ENCODE measurements around the gene DMD. TPM values are rescaled to one million over a fixed set of nuclear protein-coding genes. Genes with fewer than 3 reads are reported as not detected.

DMD gene
- total and polyA plus RNA-seq, 5 donors = 49.5 to 173 (median 125) TPM

- DNase-seq = no peak
- WGBS = 18% methylated on average over 4 of the region's 4 CpGs
- Histone ChIP-seq H3K27ac (ENCODE audit: low read length) (no peak overlapping the region), H3K9me3 (ENCODE audit: control insufficient read depth, low read length) (no peaks in the 10 kb centered on the region), H3K4me1 (ENCODE audit: control insufficient read depth, insufficient read depth, low read length) (peaks cover 1% of the 10 kb centered on the region), H3K27me3 (ENCODE audit: control insufficient read depth, insufficient read depth) (no peaks in the 10 kb centered on the region), H3K4me3 (ENCODE audit: low read length) (no peak overlapping the region)
- peak in 1 of 2 donors; percentile 36 for ATAC-seq
- intact Hi-C loops (cut with DNase I) = no loop called here
Measured at GRCh38 chrX:31124536-31124935, 2086.8 kb downstream of the DMD start.

GRCh38 chrX:31123335-31123734 lies 2088.0 kb downstream of the DMD start:
- Histone ChIP-seq H3K4me3 (ENCODE audit: low read length) (no peak overlapping the region), H3K27me3 (ENCODE audit: control insufficient read depth, insufficient read depth) (no peaks in the 10 kb centered on the region), H3K27ac (ENCODE audit: low read length) (no peak overlapping the region), H3K9me3 (ENCODE audit: control insufficient read depth, low read length) (no peaks in the 10 kb centered on the region), H3K4me1 (ENCODE audit: control insufficient read depth, insufficient read depth, low read length) (peaks cover 1% of the 10 kb centered on the region)
- intact Hi-C loops (cut with DNase I) = no loop called here
- WGBS = 48% methylated on average over 3 of the region's 3 CpGs
- ATAC-seq (peak in 1 of 2 donors; percentile 45), DNase-seq (no peak)

- ATAC-seq = no peak
- 65% methylated on average over 4 of the region's 4 CpGs for WGBS
- Histone ChIP-seq H3K4me3 (ENCODE audit: low read length) (no peak overlapping the region), H3K4me1 (ENCODE audit: control insufficient read depth, insufficient read depth, low read length) (no peaks in the 10 kb centered on the region), H3K27me3 (ENCODE audit: control insufficient read depth, insufficient read depth) (no peaks in the 10 kb centered on the region), H3K9me3 (ENCODE audit: control insufficient read depth, low read length) (no peaks in the 10 kb centered on the region), H3K27ac (ENCODE audit: low read length) (no peak overlapping the region)
- intact Hi-C loops (cut with DNase I) = no loop called here
- DNase-seq = no peak
Measured at GRCh38 chrX:31117266-31117665, 2094.1 kb downstream of the DMD start.

GRCh38 chrX:31115398-31115797 lies 2096.0 kb downstream of the DMD start:
- intact Hi-C loops (cut with DNase I) = no loop called here
- H3K27ac ChIP-seq (ENCODE audit: low read length) = no peak overlapping the region
- H3K4me1 ChIP-seq (ENCODE audit: control insufficient read depth, insufficient read depth, low read length) = no peaks in the 10 kb centered on the region
- no peaks in the 10 kb centered on the region for H3K27me3 ChIP-seq (ENCODE audit: control insufficient read depth, insufficient read depth)
- WGBS = 38% methylated on average over 4 of the region's 4 CpGs
- no peaks in the 10 kb centered on the region for H3K9me3 ChIP-seq (ENCODE audit: control insufficient read depth, low read length)
- ATAC-seq (no peak), DNase-seq (no peak)
- H3K4me3 ChIP-seq (ENCODE audit: low read length) = no peak overlapping the region

GRCh38 chrX:31114858-31115257 lies 2096.5 kb downstream of the DMD start:
- DNase-seq = no peak
- Histone ChIP-seq H3K4me3 (ENCODE audit: low read length) (no peak overlapping the region), H3K27ac (ENCODE audit: low read length) (no peak overlapping the region), H3K9me3 (ENCODE audit: control insufficient read depth, low read length) (no peaks in the 10 kb centered on the region), H3K27me3 (ENCODE audit: control insufficient read depth, insufficient read depth) (no peaks in the 10 kb centered on the region), H3K4me1 (ENCODE audit: control insufficient read depth, insufficient read depth, low read length) (no peaks in the 10 kb centered on the region)
- 43% methylated on average over 2 of the region's 2 CpGs for WGBS
- intact Hi-C loops (cut with DNase I) = no loop called here
- no peak for ATAC-seq

- Histone ChIP-seq H3K9me3 (ENCODE audit: control insufficient read depth, low read length) (no peaks in the 10 kb centered on the region), H3K4me1 (ENCODE audit: control insufficient read depth, insufficient read depth, low read length) (no peaks in the 10 kb centered on the region), H3K27me3 (ENCODE audit: control insufficient read depth, insufficient read depth) (no peaks in the 10 kb centered on the region), H3K27ac (ENCODE audit: low read length) (no peak overlapping the region), H3K4me3 (ENCODE audit: low read length) (no peak overlapping the region)
- intact Hi-C loops (cut with DNase I) = no loop called here
- 80% methylated on average over 5 of the region's 5 CpGs for WGBS
- ATAC-seq = no peak
- no peak for DNase-seq
Measured at GRCh38 chrX:31112226-31112999, 2098.9 kb downstream of the DMD start.

GRCh38 chrX:31110657-31111056 lies 2100.7 kb downstream of the DMD start:
- intact Hi-C loops (cut with DNase I) = no loop called here
- H3K4me1 ChIP-seq (ENCODE audit: control insufficient read depth, insufficient read depth, low read length) = no peaks in the 10 kb centered on the region
- no peak overlapping the region for H3K27ac ChIP-seq (ENCODE audit: low read length)
- no peaks in the 10 kb centered on the region for H3K27me3 ChIP-seq (ENCODE audit: control insufficient read depth, insufficient read depth)
- H3K9me3 ChIP-seq (ENCODE audit: control insufficient read depth, low read length) = no peaks in the 10 kb centered on the region
- no peak for DNase-seq
- 77% methylated on average over 6 of the region's 6 CpGs for WGBS
- H3K4me3 ChIP-seq (ENCODE audit: low read length) = no peak overlapping the region
- no peak for ATAC-seq

GRCh38 chrX:31099536-31100090 lies 2111.7 kb downstream of the DMD start:
- H3K27me3 ChIP-seq (ENCODE audit: control insufficient read depth, insufficient read depth) = no peaks in the 10 kb centered on the region
- H3K9me3 ChIP-seq (ENCODE audit: control insufficient read depth, low read length) = no peaks in the 10 kb centered on the region
- intact Hi-C loops (cut with DNase I) = no loop called here
- H3K4me3 ChIP-seq (ENCODE audit: low read length) = no peak overlapping the region
- H3K27ac ChIP-seq (ENCODE audit: low read length) = no peak overlapping the region
- DNase-seq = no peak
- no peak for ATAC-seq
- WGBS = 81% methylated on average over 2 of the region's 2 CpGs
- H3K4me1 ChIP-seq (ENCODE audit: control insufficient read depth, insufficient read depth, low read length) = no peaks in the 10 kb centered on the region

GRCh38 chrX:31098079-31098478 lies 2113.3 kb downstream of the DMD start:
- Histone ChIP-seq H3K4me3 (ENCODE audit: low read length) (no peak overlapping the region), H3K4me1 (ENCODE audit: control insufficient read depth, insufficient read depth, low read length) (no peaks in the 10 kb centered on the region), H3K27ac (ENCODE audit: low read length) (no peak overlapping the region), H3K9me3 (ENCODE audit: control insufficient read depth, low read length) (no peaks in the 10 kb centered on the region), H3K27me3 (ENCODE audit: control insufficient read depth, insufficient read depth) (no peaks in the 10 kb centered on the region)
- intact Hi-C loops (cut with DNase I) = no loop called here
- DNase-seq = no peak
- ATAC-seq = no peak
- 33% methylated on average over 3 of the region's 3 CpGs for WGBS

- no peak for DNase-seq
- H3K27me3 ChIP-seq (ENCODE audit: control insufficient read depth, insufficient read depth) = no peaks in the 10 kb centered on the region
- no peaks in the 10 kb centered on the region for H3K4me1 ChIP-seq (ENCODE audit: control insufficient read depth, insufficient read depth, low read length)
- H3K4me3 ChIP-seq (ENCODE audit: low read length) = no peak overlapping the region
- H3K9me3 ChIP-seq (ENCODE audit: control insufficient read depth, low read length) = no peaks in the 10 kb centered on the region
- no peak for ATAC-seq
- intact Hi-C loops (cut with DNase I) = no loop called here
- 94% methylated on average over 4 of the region's 4 CpGs for WGBS
- H3K27ac ChIP-seq (ENCODE audit: low read length) = no peak overlapping the region
Measured at GRCh38 chrX:31093639-31093975, 2117.7 kb downstream of the DMD start.

GRCh38 chrX:31092970-31093638 lies 2118.2 kb downstream of the DMD start:
- no peaks in the 10 kb centered on the region for H3K9me3 ChIP-seq (ENCODE audit: control insufficient read depth, low read length)
- no peak for DNase-seq
- no peak for ATAC-seq
- WGBS = 60% methylated on average over 3 of the region's 3 CpGs
- H3K4me1 ChIP-seq (ENCODE audit: control insufficient read depth, insufficient read depth, low read length) = no peaks in the 10 kb centered on the region
- no peaks in the 10 kb centered on the region for H3K27me3 ChIP-seq (ENCODE audit: control insufficient read depth, insufficient read depth)
- no peak overlapping the region for H3K27ac ChIP-seq (ENCODE audit: low read length)
- no peak overlapping the region for H3K4me3 ChIP-seq (ENCODE audit: low read length)
- intact Hi-C loops (cut with DNase I) = no loop called here

Measured in right cardiac atrium (tissue), 5 donors.